OCI-LY1 (cell line): ENCODE measurements around the gene ARHGDIB.

Source experiments
- H2AFZ ChIP-seq: fragments of 200-600 bp; sonication (generic), shearing (Covaris generic); 2 replicates; pipeline ENCODE4 v1.6.0; 2014; ENCODE audit warnings: antibody characterized with exemption, mild to moderate bottlenecking, low read length
- H3F3A ChIP-seq: fragments of 200-600 bp; sonication (generic), shearing (Covaris generic); 2 replicates; pipeline ENCODE4 v1.6.0; 2014; ENCODE audit warnings: mild to moderate bottlenecking, antibody characterized with exemption, low read length, moderate library complexity; ENCODE audit not compliant: insufficient read depth
- H3K27ac ChIP-seq: fragments of 200-600 bp; sonication (generic); 2 replicates; pipeline ENCODE4 v1.5.1; 2014; ENCODE audit warnings: low read length, mixed run types, mild to moderate bottlenecking, low read depth; ENCODE audit not compliant: poor library complexity, severe bottlenecking
- H3K27me3 ChIP-seq: fragments of 200-600 bp; sonication (generic); 2 replicates; pipeline ENCODE4 v1.6.0; 2014; ENCODE audit warnings: antibody characterized with exemption, mild to moderate bottlenecking, low read length, moderate library complexity; ENCODE audit not compliant: insufficient read depth
- H3K36me3 ChIP-seq: fragments of 200-600 bp; sonication (generic); 2 replicates; pipeline ENCODE4 v1.6.1; 2014; ENCODE audit warnings: mild to moderate bottlenecking, antibody characterized with exemption, low read length, moderate library complexity, mixed read lengths; ENCODE audit not compliant: insufficient read depth
- H3K4me1 ChIP-seq: fragments of 200-600 bp; sonication (generic); 2 replicates; pipeline ENCODE4 v1.5.1; 2014; ENCODE audit warnings: mild to moderate bottlenecking, low read length, moderate library complexity; ENCODE audit not compliant: insufficient read depth, severe bottlenecking
- H3K4me2 ChIP-seq: fragments of 200-600 bp; sonication (generic), shearing (Covaris generic); 2 replicates; pipeline ENCODE4 v1.6.1; 2014; ENCODE audit warnings: low read length
- H3K4me3 ChIP-seq: fragments of 200-600 bp; sonication (generic); 2 replicates; pipeline ENCODE4 v1.5.1; 2014; ENCODE audit warnings: low read length, low read depth, mild to moderate bottlenecking, mixed read lengths; ENCODE audit not compliant: poor library complexity, severe bottlenecking
- H3K79me2 ChIP-seq: fragments of 200-600 bp; shearing (Covaris generic); 2 replicates; pipeline ENCODE4 v1.6.1; 2016; ENCODE audit warnings: mixed run types, low read length, mixed read lengths; ENCODE audit not compliant: insufficient read depth
- H3K9ac ChIP-seq: fragments of 200-600 bp; sonication (generic), shearing (Covaris generic); 2 replicates; pipeline ENCODE4 v1.6.1; 2014; ENCODE audit warnings: mild to moderate bottlenecking, low read length, mixed read lengths
- H3K9me2 ChIP-seq: fragments of 200-600 bp; sonication (generic), shearing (Covaris generic); 2 replicates; pipeline ENCODE4 v1.6.1; 2014; ENCODE audit warnings: low read depth, mild to moderate bottlenecking, low read length, mixed read lengths
- H3K9me3 ChIP-seq: fragments of 200-600 bp; shearing (Covaris generic); 2 replicates; pipeline ENCODE4 v1.6.1; 2014; ENCODE audit warnings: low read length, mixed read lengths
- H4K20me1 ChIP-seq: fragments of 200-600 bp; sonication (generic), shearing (Covaris generic); 2 replicates; pipeline ENCODE4 v1.6.0; 2016; ENCODE audit warnings: mild to moderate bottlenecking, low read length; ENCODE audit not compliant: insufficient read depth
- CTCF ChIP-seq: fragments of 200-600 bp; sonication (generic), shearing (Covaris generic); IDR thresholded peaks from 2 replicates; pipeline ENCODE4 v1.5.1; 2017; ENCODE audit warnings: mild to moderate bottlenecking, antibody characterized with exemption, low read length, moderate library complexity, mixed read lengths
- EZH2 ChIP-seq: fragments of 200-600 bp; sonication (generic), shearing (Covaris generic); IDR thresholded peaks from 2 replicates; pipeline ENCODE4 v1.8.0; 2017; ENCODE audit warnings: borderline replicate concordance, mixed run types, mild to moderate bottlenecking, antibody characterized with exemption, low read length, moderate library complexity, mixed read lengths

ARHGDIB gene

GRCh38 chr12:14965221-14965620 lies 3.8 kb upstream of the ARHGDIB start:
- peaks cover 22% of the 10 kb centered on the region for H3K4me1 ChIP-seq
- H3K4me2 ChIP-seq: no peak overlapping the region
- H3K4me3 ChIP-seq: no peak overlapping the region
- H3K9me3 ChIP-seq: no peaks in the 10 kb centered on the region
- H3K79me2 ChIP-seq: peaks cover 11% of the 10 kb centered on the region
- no peak overlapping the region for H3K27ac ChIP-seq
- H4K20me1 ChIP-seq: no peaks in the 10 kb centered on the region
- H3K27me3 ChIP-seq: no peaks in the 10 kb centered on the region
- no peaks in the 10 kb centered on the region for H3K9me2 ChIP-seq
- no peaks in the 10 kb centered on the region for H3K36me3 ChIP-seq
- H3K9ac ChIP-seq: no peak overlapping the region
- 0 out of 2 replicates have a peak, but pooled peaks cover 4% of the 10 kb centered on the region for H3F3A ChIP-seq
- no peak for TF ChIP-seq EZH2
- no peak for TF ChIP-seq CTCF
- H2AFZ ChIP-seq: no peak overlapping the region

GRCh38 chr12:14964406-14964805 lies 3.0 kb upstream of the ARHGDIB start:
- Histone ChIP-seq H3K27me3 (no peaks in the 10 kb centered on the region), H3K79me2 (peaks cover 20% of the 10 kb centered on the region), H3K9me2 (no peaks in the 10 kb centered on the region), H3F3A (0 out of 2 replicates have a peak, but pooled peaks cover 4% of the 10 kb centered on the region), H3K4me1 (peaks cover 30% of the 10 kb centered on the region), H3K4me3 (no peak overlapping the region), H3K36me3 (peaks cover 8% of the 10 kb centered on the region; the same call in 1 of the 2 replicates), H3K4me2 (no peak overlapping the region), H2AFZ (no peak overlapping the region), H3K9me3 (no peaks in the 10 kb centered on the region), H4K20me1 (no peaks in the 10 kb centered on the region), H3K27ac (no peak overlapping the region), H3K9ac (no peak overlapping the region)
- TF ChIP-seq CTCF: no peak
- TF ChIP-seq EZH2: no peak

GRCh38 chr12:14963520-14963919 lies 2.1 kb upstream of the ARHGDIB start:
- Histone ChIP-seq H3K79me2 (peaks cover 28% of the 10 kb centered on the region), H3K4me1 (peaks cover 39% of the 10 kb centered on the region)

More at GRCh38 chr12:14963520-14963919, 2.1 kb upstream of the ARHGDIB start:
- Histone ChIP-seq H3K27me3 (no peaks in the 10 kb centered on the region), H3K9ac (no peak overlapping the region), H3K27ac (peak overlapping the region; percentile 97), H2AFZ (no peak overlapping the region), H3K4me2 (no peak overlapping the region; the same call in 1 of the 2 replicates), H3K9me2 (no peaks in the 10 kb centered on the region), H3K9me3 (no peaks in the 10 kb centered on the region), H3F3A (0 out of 2 replicates have a peak, but pooled peaks cover 4% of the 10 kb centered on the region), H3K4me3 (no peak overlapping the region), H3K36me3 (peaks cover 16% of the 10 kb centered on the region; the same call in 1 of the 2 replicates), H4K20me1 (no peaks in the 10 kb centered on the region)
- TF ChIP-seq EZH2: no peak
- no peak for TF ChIP-seq CTCF
